ENCODE measurements around the gene SLFN14.
A peak's percentile ranks its signal among the peaks of the same experiment; 100 is the strongest.

Gene SLFN14

GRCh38 chr17:35545150-35545549, 15.5 kb downstream of the SLFN14 start:
- TF ChIP-seq EZH2phosphoT487 (IDR thresholded peaks at IDR 0.05; ENCODE audit: low read depth): no peak
- Histone ChIP-seq H3K79me2 (ENCODE audit: low read length) (no peaks in the 10 kb centered on the region), H3K27ac (ENCODE audit: low read length) (peak overlapping the region; percentile 86), H3K27me3 (ENCODE audit: low read depth, low read length) (peaks cover 8% of the 10 kb centered on the region; the same call in 1 of the 2 replicates), H3K9ac (ENCODE audit: low read length) (no peak overlapping the region), H3K36me3 (replicated peaks; ENCODE audit: low read depth, low read length) (no peaks in the 10 kb centered on the region), H3K9me3 (ENCODE audit: insufficient read depth, low read length) (no peaks in the 10 kb centered on the region), H3K4me3 (ENCODE audit: low read length) (no peak overlapping the region), H2AFZ (ENCODE audit: low read depth, low read length) (no peak overlapping the region), H3K4me2 (ENCODE audit: low read length) (peak overlapping the region; percentile 58), H3K4me1 (ENCODE audit: low read length) (peaks cover 50% of the 10 kb centered on the region), H4K20me1 (ENCODE audit: insufficient read depth, low read length) (no peaks in the 10 kb centered on the region)

- H3K9ac ChIP-seq (ENCODE audit: low read length): no peak overlapping the region
Observed at GRCh38 chr17:35543856-35544255, 16.8 kb downstream of the SLFN14 start.

DNA sequence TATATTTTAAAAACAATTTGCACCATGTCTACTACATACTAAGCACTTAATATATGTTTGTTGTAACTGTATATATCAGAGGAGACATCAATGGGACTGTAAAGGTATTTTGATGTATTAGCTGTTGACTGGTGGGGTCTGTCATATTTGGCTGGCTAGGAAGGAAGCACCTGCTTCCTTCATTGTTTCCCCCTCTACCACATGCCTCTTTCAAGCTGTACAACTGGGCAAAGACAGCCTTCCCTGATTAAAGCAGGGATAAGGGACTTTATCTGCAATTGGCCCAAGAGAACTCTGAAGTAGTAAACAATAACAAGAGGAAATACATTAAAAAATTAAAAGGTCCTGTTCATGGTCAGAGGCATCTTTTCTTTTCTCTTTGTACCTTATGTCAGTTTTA, 17.6 kb downstream of the SLFN14 start:
- TF ChIP-seq CTCF (IDR thresholded peaks at IDR 0.05; ENCODE audit: low read depth, low read length) (no peak), EZH2phosphoT487 (IDR thresholded peaks at IDR 0.05; ENCODE audit: low read depth) (no peak)
- no peak overlapping the region for H3K4me3 ChIP-seq (ENCODE audit: low read length)
- no peak overlapping the region for H3K9ac ChIP-seq (ENCODE audit: low read length)
- H3K79me2 ChIP-seq (ENCODE audit: low read length): no peaks in the 10 kb centered on the region
- H3K4me1 ChIP-seq (ENCODE audit: low read length): peaks cover 67% of the 10 kb centered on the region
- no peaks in the 10 kb centered on the region for H3K9me3 ChIP-seq (ENCODE audit: insufficient read depth, low read length)
- H3K27ac ChIP-seq (ENCODE audit: low read length): no peak overlapping the region
- H3K4me2 ChIP-seq (ENCODE audit: low read length): no peak overlapping the region
- no peak overlapping the region for H2AFZ ChIP-seq (ENCODE audit: low read depth, low read length)
- H3K27me3 ChIP-seq (ENCODE audit: low read depth, low read length): no peaks in the 10 kb centered on the region
- no peaks in the 10 kb centered on the region for H3K36me3 ChIP-seq (replicated peaks; ENCODE audit: low read depth, low read length)
- no peaks in the 10 kb centered on the region for H4K20me1 ChIP-seq (ENCODE audit: insufficient read depth, low read length)

More at GRCh38 chr17:35543856-35544255, 16.8 kb downstream of the SLFN14 start:
- no peaks in the 10 kb centered on the region for H3K9me3 ChIP-seq (ENCODE audit: insufficient read depth, low read length)
- H3K4me2 ChIP-seq (ENCODE audit: low read length): no peak overlapping the region
- TF ChIP-seq EZH2phosphoT487 (IDR thresholded peaks at IDR 0.05; ENCODE audit: low read depth) (no peak), CTCF (IDR thresholded peaks at IDR 0.05; ENCODE audit: low read depth, low read length) (no peak)
- no peak overlapping the region for H3K4me3 ChIP-seq (ENCODE audit: low read length)
- H3K27ac ChIP-seq (ENCODE audit: low read length): no peak overlapping the region
- no peaks in the 10 kb centered on the region for H3K79me2 ChIP-seq (ENCODE audit: low read length)
- no peaks in the 10 kb centered on the region for H4K20me1 ChIP-seq (ENCODE audit: insufficient read depth, low read length)
- peaks cover 58% of the 10 kb centered on the region for H3K4me1 ChIP-seq (ENCODE audit: low read length)
- no peaks in the 10 kb centered on the region for H3K36me3 ChIP-seq (replicated peaks; ENCODE audit: low read depth, low read length)
- no peak overlapping the region for H2AFZ ChIP-seq (ENCODE audit: low read depth, low read length)
- H3K27me3 ChIP-seq (ENCODE audit: low read depth, low read length): peaks cover 2% of the 10 kb centered on the region; the same call in 1 of the 2 replicates

DNA sequence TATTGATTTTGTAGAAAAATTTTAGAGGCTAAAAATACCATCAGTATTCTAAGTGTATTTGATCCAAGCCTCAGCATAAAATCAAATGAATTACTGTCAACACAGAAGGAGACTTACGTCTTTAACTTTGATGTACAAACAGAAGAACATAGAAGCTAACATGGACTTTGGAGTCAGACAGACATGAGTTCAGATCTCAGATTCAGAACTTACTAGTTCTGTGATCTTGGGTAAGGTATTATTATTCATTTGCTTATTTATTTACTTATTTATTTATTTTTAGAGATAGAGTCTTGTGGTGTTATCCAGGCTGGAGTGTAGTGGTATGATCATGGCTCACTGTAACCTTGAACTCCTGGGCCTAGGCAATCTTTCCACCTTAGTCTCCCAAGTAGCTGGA, 19.2 kb downstream of the SLFN14 start:
- peak overlapping the region; percentile 92 for H3K4me2 ChIP-seq (ENCODE audit: low read length)
- peak overlapping the region; percentile 44 for H3K27ac ChIP-seq (ENCODE audit: low read length)
- no peaks in the 10 kb centered on the region for H4K20me1 ChIP-seq (ENCODE audit: insufficient read depth, low read length)
- TF ChIP-seq EZH2phosphoT487 (IDR thresholded peaks at IDR 0.05; ENCODE audit: low read depth) (no peak), CTCF (IDR thresholded peaks at IDR 0.05; ENCODE audit: low read depth, low read length) (no peak)
- peak overlapping the region; percentile 78 for H3K4me3 ChIP-seq (ENCODE audit: low read length)
- no peaks in the 10 kb centered on the region for H3K27me3 ChIP-seq (ENCODE audit: low read depth, low read length)
- peak overlapping the region; percentile 70 for H3K9ac ChIP-seq (ENCODE audit: low read length)
- no peaks in the 10 kb centered on the region for H3K79me2 ChIP-seq (ENCODE audit: low read length)
- H3K36me3 ChIP-seq (replicated peaks; ENCODE audit: low read depth, low read length): no peaks in the 10 kb centered on the region
- peaks cover 67% of the 10 kb centered on the region for H3K4me1 ChIP-seq (ENCODE audit: low read length)
- no peaks in the 10 kb centered on the region for H3K9me3 ChIP-seq (ENCODE audit: insufficient read depth, low read length)
- H2AFZ ChIP-seq (ENCODE audit: low read depth, low read length): peak overlapping the region; percentile 94
